PC-9 (cell line): ENCODE data around the gene CACNG8.

Experiments used
- CTCF ChIP-seq: fragments of 200-600 bp; sonication (generic); conservative IDR thresholded peaks from 2 replicates; pipeline ENCODE4 v1.6.1; 2017; ENCODE audit warnings: mixed run types, antibody characterized with exemption, mild to moderate bottlenecking, moderate library complexity
- EZH2 ChIP-seq: fragments of 200-600 bp; sonication (generic); IDR thresholded peaks from 2 replicates; pipeline ENCODE4 v1.8.0; 2017; ENCODE audit warnings: antibody characterized with exemption, low read depth

DNA sequence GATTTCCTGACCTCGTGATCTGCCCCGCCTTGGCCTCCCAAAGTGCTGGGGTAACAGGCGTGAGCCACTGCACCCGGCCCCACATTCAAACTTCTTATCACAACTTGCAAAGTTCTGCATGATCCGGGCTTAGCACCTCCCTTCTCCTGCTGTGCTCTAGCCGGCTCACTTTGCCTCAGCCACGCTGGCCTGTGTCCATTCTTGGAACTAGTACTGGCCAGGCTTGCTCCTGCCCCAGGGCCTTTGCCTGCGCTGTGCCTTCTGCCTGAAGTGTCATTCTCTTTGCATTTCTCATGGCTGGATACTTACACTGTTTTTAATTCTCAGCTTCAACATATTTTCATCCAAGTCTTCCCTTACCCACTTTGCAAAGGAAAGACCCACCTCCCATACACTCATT is 58.6 kb downstream of the CACNG8 start:
- TF ChIP-seq CTCF (no peak), EZH2 (no peak)
